Measurements from ENCODE around the gene BICDL2.

Gene BICDL2

GRCh38 chr16:2991566-2992261 lies 45.0 kb downstream of the BICDL2 start:
- no peak overlapping the region for H3K4me3 ChIP-seq (ENCODE audit: low read length)
- DNase-seq (ENCODE audit: low read depth): no peak
- TF ChIP-seq CTCF (conservative IDR thresholded peaks at IDR 0.05; ENCODE audit: low read depth, low read length): no peak

- no peak for TF ChIP-seq CTCF (conservative IDR thresholded peaks at IDR 0.05; ENCODE audit: low read depth, low read length)
- no peak overlapping the region for H3K4me3 ChIP-seq (ENCODE audit: low read length)
- no peak for DNase-seq (ENCODE audit: low read depth)
Observed at GRCh38 chr16:2990891-2991290, 45.9 kb downstream of the BICDL2 start.

GRCh38 chr16:2988590-2989099 lies 48.1 kb downstream of the BICDL2 start:
- no peak for DNase-seq (ENCODE audit: low read depth)
- H3K4me3 ChIP-seq (ENCODE audit: low read length): no peak overlapping the region
- TF ChIP-seq CTCF (conservative IDR thresholded peaks at IDR 0.05; ENCODE audit: low read depth, low read length): no peak

- H3K4me3 ChIP-seq (ENCODE audit: low read length): no peak overlapping the region
- TF ChIP-seq CTCF (conservative IDR thresholded peaks at IDR 0.05; ENCODE audit: low read depth, low read length): no peak
- no peak for DNase-seq (ENCODE audit: low read depth)
Observed at GRCh38 chr16:2987833-2988232, 48.9 kb downstream of the BICDL2 start.

- no peak overlapping the region for H3K4me3 ChIP-seq (ENCODE audit: low read length)
- DNase-seq (ENCODE audit: low read depth): no peak
- no peak for TF ChIP-seq CTCF (conservative IDR thresholded peaks at IDR 0.05; ENCODE audit: low read depth, low read length)
Observed at GRCh38 chr16:2987286-2987685, 49.5 kb downstream of the BICDL2 start.

- H3K4me3 ChIP-seq (ENCODE audit: low read length): no peak overlapping the region
- no peak for TF ChIP-seq CTCF (conservative IDR thresholded peaks at IDR 0.05; ENCODE audit: low read depth, low read length)
- DNase-seq (ENCODE audit: low read depth): no peak
Observed at GRCh38 chr16:2986623-2987188, 50.0 kb downstream of the BICDL2 start.

- no peak for TF ChIP-seq CTCF (conservative IDR thresholded peaks at IDR 0.05; ENCODE audit: low read depth, low read length)
- H3K4me3 ChIP-seq (ENCODE audit: low read length): no peak overlapping the region
- DNase-seq (ENCODE audit: low read depth): no peak
Observed at GRCh38 chr16:2985893-2986355, 50.8 kb downstream of the BICDL2 start.

Data from retinal pigment epithelial cell (primary cell).